Neural cell (in vitro differentiated cells): Measurements from ENCODE around the gene LSM10. TPM values are rescaled to one million over a fixed set of nuclear protein-coding genes. Genes with fewer than 3 reads are reported as not detected.

ENCODE experiments used
- H2AFZ ChIP-seq: fragments of 200-600, 300-800 bp; sonication (generic), shearing (Covaris generic); 2 replicates; pipeline ENCODE4 v1.6.0; 2014; ENCODE audit warnings: low read depth, mild to moderate bottlenecking, antibody characterized with exemption, low read length, moderate library complexity
- H3F3A ChIP-seq: fragments of 200-600 bp; shearing (Covaris generic); 2 replicates; pipeline ENCODE4 v1.6.1; 2016; ENCODE audit warnings: mild to moderate bottlenecking, moderate library complexity, mixed read lengths, antibody characterized with exemption, low read length; ENCODE audit not compliant: insufficient read depth, poor library complexity, severe bottlenecking
- H3K27ac ChIP-seq: fragments of 200-600, 300-800 bp; sonication (generic), shearing (Covaris generic); 2 replicates; pipeline ENCODE4 v1.5.1; 2014; ENCODE audit warnings: mild to moderate bottlenecking, low read length, moderate library complexity
- H3K27me3 ChIP-seq: fragments of 300-800, 200-600 bp; sonication (generic), shearing (Covaris generic); 2 replicates; pipeline ENCODE4 v1.6.0; 2014; ENCODE audit warnings: mild to moderate bottlenecking, low read depth, low read length, moderate library complexity; ENCODE audit not compliant: insufficient read depth
- H3K36me3 ChIP-seq: fragments of 300-800, 200-600 bp; sonication (generic), shearing (Covaris generic); 2 replicates; pipeline ENCODE4 v1.5.1; 2014; ENCODE audit warnings: mild to moderate bottlenecking, antibody characterized with exemption, low read length, moderate library complexity; ENCODE audit not compliant: insufficient read depth
- H3K4me2 ChIP-seq: fragments of 300-800, 200-600 bp; sonication (generic), shearing (Covaris generic); 2 replicates; pipeline ENCODE4 v1.6.0; 2014; ENCODE audit warnings: mild to moderate bottlenecking, low read length
- H3K4me3 ChIP-seq: fragments of 300-800, 200-600 bp; sonication (generic), shearing (Covaris generic); 2 replicates; pipeline ENCODE4 v1.5.1; 2014; ENCODE audit warnings: mild to moderate bottlenecking, low read length, moderate library complexity
- H3K79me2 ChIP-seq: fragments of 200-600 bp; shearing (Covaris generic); replicated peaks from 2 replicates; pipeline ENCODE4 v1.6.0; 2014; ENCODE audit warnings: mild to moderate bottlenecking, low read length, moderate library complexity; ENCODE audit not compliant: insufficient read depth
- H3K9ac ChIP-seq: fragments of 300-800, 200-600 bp; sonication (generic), shearing (Covaris generic); 2 replicates; pipeline ENCODE4 v1.6.1; 2016; ENCODE audit warnings: mild to moderate bottlenecking, low read length, mixed read lengths
- H3K9me2 ChIP-seq: fragments of 200-600 bp; shearing (Covaris generic); 2 replicates; pipeline ENCODE4 v1.6.1; 2016; ENCODE audit warnings: mild to moderate bottlenecking, low read length, mixed read lengths; ENCODE audit not compliant: insufficient read depth
- H3K9me3 ChIP-seq: fragments of 200-600, 300-800 bp; sonication (generic), shearing (Covaris generic); 2 replicates; pipeline ENCODE4 v1.6.1; 2016; ENCODE audit warnings: mild to moderate bottlenecking, mixed run types, low read length, moderate library complexity, mixed read lengths
- H4K20me1 ChIP-seq: fragments of 200-600 bp; shearing (Covaris generic); 2 replicates; pipeline ENCODE4 v1.6.1; 2016; ENCODE audit warnings: mild to moderate bottlenecking, mixed run types; ENCODE audit not compliant: insufficient read depth
- EP300 ChIP-seq: fragments of 450-650 bp; conservative IDR thresholded peaks from 2 replicates; pipeline ENCODE4 v1.6.1; 2014; ENCODE audit warnings: antibody characterized with exemption, mild to moderate bottlenecking, moderate library complexity; ENCODE audit not compliant: poor library complexity, severe bottlenecking
- EZH2 ChIP-seq: fragments of 200-600, 300-800 bp; shearing (Covaris generic), sonication (generic); IDR thresholded peaks from 2 replicates; pipeline ENCODE4 v1.6.1; 2014; ENCODE audit warnings: antibody characterized with exemption, low read length, borderline replicate concordance, mild to moderate bottlenecking; ENCODE audit not compliant: insufficient read depth, poor library complexity, severe bottlenecking
- MXI1 ChIP-seq: fragments of 450-650 bp; conservative IDR thresholded peaks from 2 replicates; pipeline ENCODE4 v1.6.1; 2014; ENCODE audit warnings: antibody characterized with exemption, mild to moderate bottlenecking; ENCODE audit not compliant: poor library complexity, severe bottlenecking
- POLR2AphosphoS5 ChIP-seq: IDR thresholded peaks from 2 replicates; pipeline ENCODE4 v1.6.1; 2012
- RAD21 ChIP-seq: fragments of 450-650 bp; conservative IDR thresholded peaks from 2 replicates; pipeline ENCODE4 v1.6.1; 2014; ENCODE audit warnings: antibody characterized with exemption, mild to moderate bottlenecking, moderate library complexity
- REST ChIP-seq: IDR thresholded peaks from 2 replicates; pipeline ENCODE4 v1.6.1; 2012; ENCODE audit warnings: borderline replicate concordance
- SMC3 ChIP-seq: fragments of 450-650 bp; conservative IDR thresholded peaks from 2 replicates; pipeline ENCODE4 v1.6.1; 2014; ENCODE audit warnings: antibody characterized with exemption, mild to moderate bottlenecking, moderate library complexity; ENCODE audit not compliant: poor library complexity
- TAF1 ChIP-seq: IDR thresholded peaks from 2 replicates; pipeline ENCODE4 v1.6.1; 2012; ENCODE audit warnings: low read depth
- polyA plus RNA-seq: library from polyadenylated mRNA; depleted of rRNA; stranded (reverse); fragments of >200 nt; gene quantifications from 2 replicates; pipeline ENCODE4 v1.2.3, GENCODE V29; 2014
- TF ChIP-seq, protein P1 (sequence below): fragments of 450-650 bp; IDR thresholded peaks from 2 replicates; pipeline ENCODE4 v1.5.1; 2014; ENCODE audit warnings: antibody characterized with exemption, mild to moderate bottlenecking, moderate library complexity; ENCODE audit not compliant: poor library complexity, severe bottlenecking

LSM10 gene
- polyA plus RNA-seq, 1 donor from 2014 or later: 1.3 TPM

- no peaks in the 10 kb centered on the region for H4K20me1 ChIP-seq
- H3K27me3 ChIP-seq: no peaks in the 10 kb centered on the region
- no peak overlapping the region for H3K27ac ChIP-seq
- no peak overlapping the region for H3K4me3 ChIP-seq
- TF ChIP-seq EP300 (no peak), SMC3 (no peak), REST (no peak), POLR2AphosphoS5 (no peak), RAD21 (no peak)
- TF ChIP-seq, protein P1, sequence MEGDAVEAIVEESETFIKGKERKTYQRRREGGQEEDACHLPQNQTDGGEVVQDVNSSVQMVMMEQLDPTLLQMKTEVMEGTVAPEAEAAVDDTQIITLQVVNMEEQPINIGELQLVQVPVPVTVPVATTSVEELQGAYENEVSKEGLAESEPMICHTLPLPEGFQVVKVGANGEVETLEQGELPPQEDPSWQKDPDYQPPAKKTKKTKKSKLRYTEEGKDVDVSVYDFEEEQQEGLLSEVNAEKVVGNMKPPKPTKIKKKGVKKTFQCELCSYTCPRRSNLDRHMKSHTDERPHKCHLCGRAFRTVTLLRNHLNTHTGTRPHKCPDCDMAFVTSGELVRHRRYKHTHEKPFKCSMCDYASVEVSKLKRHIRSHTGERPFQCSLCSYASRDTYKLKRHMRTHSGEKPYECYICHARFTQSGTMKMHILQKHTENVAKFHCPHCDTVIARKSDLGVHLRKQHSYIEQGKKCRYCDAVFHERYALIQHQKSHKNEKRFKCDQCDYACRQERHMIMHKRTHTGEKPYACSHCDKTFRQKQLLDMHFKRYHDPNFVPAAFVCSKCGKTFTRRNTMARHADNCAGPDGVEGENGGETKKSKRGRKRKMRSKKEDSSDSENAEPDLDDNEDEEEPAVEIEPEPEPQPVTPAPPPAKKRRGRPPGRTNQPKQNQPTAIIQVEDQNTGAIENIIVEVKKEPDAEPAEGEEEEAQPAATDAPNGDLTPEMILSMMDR: no peak
- no peaks in the 10 kb centered on the region for H3K36me3 ChIP-seq
- H3K9ac ChIP-seq: no peak overlapping the region
- no peaks in the 10 kb centered on the region for H3F3A ChIP-seq
- H3K79me2 ChIP-seq: peaks cover 9% of the 10 kb centered on the region
- no peak overlapping the region for H3K4me2 ChIP-seq
- H3K9me2 ChIP-seq: no peaks in the 10 kb centered on the region
- H3K9me3 ChIP-seq: no peaks in the 10 kb centered on the region
- no peak overlapping the region for H2AFZ ChIP-seq
Measured at GRCh38 chr1:36446746-36447145, 49.0 kb upstream of the LSM10 start.

DNA sequence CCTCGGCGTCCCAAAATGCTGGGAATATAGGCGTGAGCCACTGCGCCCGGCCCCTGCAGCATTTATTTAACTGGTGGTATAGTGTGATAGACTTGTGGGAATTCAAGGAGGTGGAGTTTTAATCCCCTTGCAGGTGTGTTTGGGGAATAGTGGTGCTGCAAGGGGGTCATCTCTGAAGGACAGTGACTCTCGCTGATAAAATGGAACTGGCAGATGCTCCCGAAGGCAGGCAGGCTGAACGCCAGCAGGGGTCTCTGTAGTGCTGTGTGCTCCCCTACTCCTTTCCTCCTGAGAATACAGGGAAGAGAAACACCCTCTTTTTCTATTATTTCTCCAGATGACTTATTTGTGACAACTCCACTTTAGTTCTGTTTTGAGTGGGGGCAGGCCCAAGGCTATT, 48.6 kb upstream of the LSM10 start:
- H3F3A ChIP-seq: no peaks in the 10 kb centered on the region
- H3K36me3 ChIP-seq: no peaks in the 10 kb centered on the region
- H3K27me3 ChIP-seq: no peaks in the 10 kb centered on the region
- no peak overlapping the region for H3K4me2 ChIP-seq
- TF ChIP-seq EZH2 (no peak), POLR2AphosphoS5 (no peak), REST (no peak), MXI1 (no peak), RAD21 (peak; percentile 51), EP300 (no peak), SMC3 (peak; percentile 52), TAF1 (no peak)
- TF ChIP-seq, protein P1: peak; percentile 57
- no peak overlapping the region for H3K27ac ChIP-seq
- H2AFZ ChIP-seq: no peak overlapping the region
- H3K79me2 ChIP-seq: peaks cover 9% of the 10 kb centered on the region
- no peaks in the 10 kb centered on the region for H3K9me3 ChIP-seq
- H3K4me3 ChIP-seq: no peak overlapping the region
- no peak overlapping the region for H3K9ac ChIP-seq
- H4K20me1 ChIP-seq: no peaks in the 10 kb centered on the region
- no peaks in the 10 kb centered on the region for H3K9me2 ChIP-seq
